ENCODE data around the gene ETFDH.
"Not testable (repeated sequence)": the region's sequence is repeated elsewhere in the genome, so short reads cannot be mapped to it uniquely, and the experiment has no call there.

Gene ETFDH

DNA sequence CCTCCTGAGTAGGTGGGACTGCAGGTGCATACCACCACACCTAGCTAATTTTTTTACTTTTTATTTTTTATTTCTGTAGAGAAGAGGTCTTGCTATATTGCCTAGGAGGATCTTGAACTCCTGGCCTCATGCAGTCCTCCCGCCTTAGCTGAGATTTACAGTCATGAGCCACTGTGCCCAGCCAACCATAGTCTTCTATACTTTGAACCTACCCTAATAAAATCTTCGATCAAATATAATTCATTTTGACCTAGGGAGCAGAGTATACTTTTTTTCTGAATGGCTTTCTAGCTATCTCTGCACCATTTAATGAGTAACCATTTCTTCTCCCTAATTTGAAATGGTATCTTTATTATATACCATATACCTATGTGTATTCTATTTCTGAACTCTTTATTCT is 6.7 kb downstream of the ETFDH start:
- no peak for DNase-seq (ENCODE audit: low read depth in 2 of 2)

DNA sequence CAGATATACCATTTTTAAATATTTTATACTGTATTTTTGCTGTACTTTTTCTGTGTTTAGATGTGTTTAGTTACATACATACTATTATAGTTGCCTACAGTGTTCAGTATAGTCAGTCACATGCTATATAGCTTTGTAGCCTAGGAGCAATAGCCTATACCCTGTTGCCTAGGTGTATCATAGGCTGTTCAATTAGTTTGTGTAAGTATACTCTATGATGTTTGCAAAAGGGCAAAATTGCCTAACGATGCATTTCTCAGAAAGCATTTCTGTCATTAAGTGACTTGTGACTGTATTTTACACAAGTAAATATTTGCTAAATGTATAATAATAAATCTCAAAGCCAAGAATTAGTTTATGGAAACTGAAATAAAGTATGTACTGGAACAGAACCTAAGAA is 9.5 kb downstream of the ETFDH start:
- DNase-seq (ENCODE audit: low read depth in 2 of 2) = no peak

DNA sequence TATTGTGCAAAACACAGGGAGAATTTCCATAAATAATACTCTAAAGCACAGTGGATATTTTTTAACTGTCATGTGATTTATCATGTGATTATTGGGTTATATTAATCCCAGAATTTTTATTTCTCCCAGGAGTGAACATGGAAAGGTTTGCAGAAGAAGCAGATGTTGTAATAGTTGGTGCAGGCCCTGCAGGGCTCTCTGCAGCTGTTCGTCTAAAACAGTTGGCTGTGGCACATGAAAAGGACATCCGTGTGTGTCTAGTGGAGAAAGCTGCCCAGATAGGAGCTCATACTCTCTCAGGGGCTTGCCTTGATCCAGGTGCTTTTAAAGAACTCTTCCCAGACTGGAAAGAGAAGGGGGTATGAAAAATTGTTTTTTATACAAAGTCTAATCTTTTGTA is 10.0 kb downstream of the ETFDH start:
- no peak for DNase-seq (ENCODE audit: low read depth in 2 of 2)

DNA sequence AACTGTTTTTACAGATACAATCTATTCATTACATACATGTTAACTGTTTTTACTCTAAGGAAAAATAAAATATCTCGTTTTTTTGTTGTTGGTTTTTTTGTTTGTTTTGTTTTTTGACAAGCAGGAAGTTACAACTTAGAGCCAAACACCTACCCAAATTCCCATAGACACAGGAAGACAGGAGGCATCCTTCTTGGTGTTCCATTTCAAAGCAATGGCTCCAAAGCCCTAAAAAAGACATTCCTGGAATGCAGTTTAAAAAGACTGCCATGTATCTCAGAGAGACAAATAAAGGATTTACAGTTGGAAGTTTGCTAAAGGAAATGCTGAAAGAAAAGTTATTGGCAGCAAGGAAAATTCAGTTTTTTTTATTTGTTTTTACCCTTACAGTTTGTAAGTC is 16.7 kb downstream of the ETFDH start:
- no peak for DNase-seq (ENCODE audit: low read depth in 2 of 2)

DNA sequence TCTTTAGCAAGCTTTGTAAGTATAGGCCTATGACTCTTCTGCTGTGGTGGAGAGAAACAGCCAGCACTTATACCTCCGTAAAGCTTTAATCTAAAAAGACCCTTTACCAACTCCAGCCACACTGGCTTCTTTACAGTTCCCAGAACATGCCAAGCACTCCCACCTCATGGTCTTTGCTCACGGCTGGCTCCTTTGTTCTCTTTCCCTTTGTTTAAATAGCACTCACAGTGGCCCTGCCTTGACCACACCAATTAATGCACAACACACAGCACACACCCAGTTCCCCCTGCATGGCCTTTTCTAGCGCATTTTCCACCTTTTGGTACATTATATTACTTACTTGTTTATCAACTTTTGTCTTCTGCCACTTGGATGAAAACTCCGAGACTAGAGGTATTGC is 32.2 kb downstream of the ETFDH start:
- no peak for DNase-seq (ENCODE audit: low read depth in 2 of 2)

DNA sequence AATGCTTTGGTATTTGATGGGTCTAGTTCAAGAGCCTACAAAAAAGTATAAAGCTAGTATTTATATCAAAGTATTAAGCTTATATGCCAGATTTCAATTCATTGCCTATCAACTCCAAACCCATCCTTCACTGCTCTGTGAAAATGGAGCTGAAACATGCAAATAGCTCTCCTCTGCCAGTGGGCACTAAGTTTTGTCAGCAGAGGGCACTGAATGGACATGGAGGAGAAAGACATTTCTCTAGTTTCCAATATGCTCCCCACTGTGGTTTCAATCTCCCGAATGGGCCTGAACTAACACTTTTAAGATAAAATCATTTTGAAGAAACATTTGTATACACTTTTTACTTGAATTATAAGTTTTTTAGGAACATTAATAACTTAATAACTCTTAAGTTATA is 38.7 kb downstream of the ETFDH start:
- DNase-seq (ENCODE audit: low read depth in 2 of 2) = no peak

DNA sequence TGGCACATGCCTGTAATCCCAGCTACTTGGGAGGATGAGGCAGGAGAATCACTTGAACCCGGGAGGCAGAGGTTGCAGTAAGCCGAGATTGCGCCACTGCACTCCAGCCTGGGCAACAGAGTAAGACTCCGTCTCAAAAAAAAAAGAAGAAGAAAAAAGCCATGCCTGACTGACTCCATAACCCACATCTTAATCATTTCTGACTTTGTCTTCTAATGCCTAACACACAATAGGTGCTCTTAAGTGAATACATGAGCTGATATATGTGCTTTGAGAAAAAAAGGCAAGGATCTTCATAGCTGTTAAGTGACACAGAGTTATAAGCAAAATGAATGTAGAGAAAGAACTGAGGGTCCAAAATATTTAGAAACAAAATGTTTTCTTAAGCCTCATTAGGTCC is 40.5 kb downstream of the ETFDH start:
- not testable (repeated sequence) for DNase-seq (ENCODE audit: low read depth in 2 of 2)

DNA sequence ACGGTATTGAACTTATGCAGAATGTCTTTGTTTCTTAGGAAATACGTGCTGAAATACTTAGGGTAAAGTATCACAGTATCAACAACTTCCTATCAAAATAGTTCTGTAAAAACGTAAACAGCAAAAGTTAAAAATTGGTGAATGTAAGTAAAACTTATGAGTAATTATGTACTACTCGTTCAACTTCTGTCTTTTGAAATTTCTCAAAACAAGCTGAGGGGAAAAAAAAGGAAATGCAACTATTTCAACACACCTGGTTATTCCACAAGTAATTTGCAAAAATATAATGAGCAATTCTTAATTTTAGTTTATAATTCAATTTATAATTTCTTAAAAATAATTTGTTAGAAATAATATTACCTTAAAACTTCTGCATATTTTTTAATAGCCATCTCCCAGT is 42.8 kb downstream of the ETFDH start:
- no peak for DNase-seq (ENCODE audit: low read depth in 2 of 2)

DNA sequence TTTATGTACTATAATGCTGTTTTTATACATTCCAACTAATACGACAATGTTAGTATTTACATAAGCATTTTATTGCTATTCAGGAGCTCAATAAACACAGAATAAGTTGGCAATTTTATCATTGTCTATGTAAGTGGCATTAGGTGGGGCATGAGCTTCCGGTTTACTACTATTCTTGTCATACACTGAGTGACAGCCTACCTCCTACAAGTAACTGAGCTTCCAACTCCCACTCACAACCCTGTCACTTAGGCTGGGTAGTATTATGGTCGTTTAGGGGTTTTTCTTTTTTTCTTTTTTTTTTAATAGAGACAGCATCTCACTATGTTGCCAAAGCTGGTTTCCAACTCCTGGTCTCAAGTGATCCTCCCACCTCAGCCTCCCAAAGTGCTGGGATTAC is 43.7 kb downstream of the ETFDH start:
- no peak for DNase-seq (ENCODE audit: low read depth in 2 of 2)

DNA sequence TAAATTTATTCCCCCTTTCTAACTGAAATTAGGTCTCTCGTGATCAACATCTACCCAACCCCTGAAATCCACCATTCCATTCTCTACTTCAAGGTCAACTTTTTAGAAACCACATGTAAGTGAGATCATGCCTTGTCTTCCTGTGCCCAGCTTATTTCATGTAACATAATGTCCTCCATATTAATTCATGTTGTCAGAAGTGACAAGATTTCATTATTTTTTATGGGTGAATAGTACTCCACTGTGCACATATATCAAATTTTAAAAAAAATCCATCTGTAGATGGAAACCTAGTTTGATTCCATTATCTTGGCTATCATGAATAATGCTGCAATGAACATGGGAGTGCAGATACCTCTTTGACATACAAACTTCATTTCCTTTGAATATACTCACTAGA is 49.6 kb downstream of the ETFDH start:
- DNase-seq (ENCODE audit: low read depth in 2 of 2) = no peak

DNA sequence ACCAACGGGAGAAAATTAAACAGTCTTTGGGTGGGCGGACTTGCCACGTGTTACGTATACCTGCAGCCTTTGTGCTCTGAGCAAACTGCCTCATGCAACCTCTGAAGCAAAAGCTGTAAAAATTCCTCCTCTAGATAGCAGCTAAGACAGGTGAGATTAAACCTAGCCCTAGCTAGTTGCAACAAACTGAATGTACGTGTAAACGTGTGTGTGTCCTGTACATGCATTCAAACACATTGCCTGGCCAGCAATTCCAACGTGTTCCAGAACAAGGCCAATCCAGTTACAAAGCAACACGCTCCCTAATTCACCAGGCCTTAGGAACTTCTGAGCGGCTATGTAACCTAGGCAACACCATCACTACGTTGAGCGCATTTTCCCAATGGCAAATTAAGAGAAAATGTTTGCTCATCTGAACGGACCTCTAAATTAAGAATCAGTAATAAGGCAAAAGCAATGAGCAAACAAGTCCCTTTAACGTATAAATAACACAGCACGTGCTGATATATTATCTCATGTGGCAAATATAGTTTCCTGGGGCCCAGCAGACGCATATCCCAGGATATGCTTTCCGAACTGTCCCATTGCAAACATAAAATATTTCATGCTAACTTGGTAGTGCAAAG is 50.3 kb downstream of the ETFDH start:
- DNase-seq (ENCODE audit: low read depth in 2 of 2) = no peak

DNA sequence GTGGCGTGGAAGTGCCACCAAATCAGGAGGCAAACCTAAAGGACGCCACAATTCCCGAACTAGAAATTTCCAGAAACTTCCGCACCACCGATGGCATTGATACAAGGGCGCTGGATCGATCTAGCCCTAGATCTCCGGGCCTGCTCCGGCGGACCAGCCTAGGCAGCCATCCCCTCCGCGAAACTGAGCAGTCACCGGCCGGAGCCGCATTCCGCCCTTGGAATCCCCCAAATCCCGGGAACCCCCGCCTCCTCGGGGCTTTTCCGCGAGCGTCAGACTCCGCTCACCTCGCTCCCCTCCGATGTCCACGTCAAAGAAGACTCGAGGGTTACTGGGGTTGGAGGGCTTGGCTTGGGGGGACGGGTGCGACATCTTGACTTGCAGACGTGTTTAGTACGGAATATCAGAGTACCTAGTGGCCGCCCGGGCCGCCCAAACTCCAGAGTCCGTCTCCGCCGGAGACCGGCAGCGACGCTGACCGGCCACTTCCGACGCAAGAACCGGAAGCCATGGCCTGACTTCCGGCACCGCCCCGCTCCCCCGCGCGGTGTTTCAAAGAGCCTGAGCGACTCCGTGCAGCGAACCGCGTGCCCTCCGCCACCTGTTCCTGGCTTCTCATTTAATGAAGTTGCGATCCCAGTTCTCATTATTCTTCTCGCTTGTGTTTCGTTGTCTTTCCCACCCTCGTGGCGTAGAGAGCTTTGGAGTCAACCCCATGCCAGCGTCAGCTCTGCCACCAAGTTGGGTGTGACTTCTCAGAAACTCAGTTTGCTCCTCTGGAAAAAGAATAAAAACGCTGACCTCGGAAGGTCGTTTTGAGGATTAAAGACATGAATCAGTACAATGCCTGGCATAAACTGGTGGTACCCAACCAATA is 51.1 kb downstream of the ETFDH start, which contains the start of gene PPID:
Gene PPID (minus strand): TSS at position 480 of the 877 bp plus-strand sequence. CDS start 108 bp downstream, at position 372.
- DNase-seq (ENCODE audit: low read depth in 2 of 2) = peak; percentile 39 to 61

DNA sequence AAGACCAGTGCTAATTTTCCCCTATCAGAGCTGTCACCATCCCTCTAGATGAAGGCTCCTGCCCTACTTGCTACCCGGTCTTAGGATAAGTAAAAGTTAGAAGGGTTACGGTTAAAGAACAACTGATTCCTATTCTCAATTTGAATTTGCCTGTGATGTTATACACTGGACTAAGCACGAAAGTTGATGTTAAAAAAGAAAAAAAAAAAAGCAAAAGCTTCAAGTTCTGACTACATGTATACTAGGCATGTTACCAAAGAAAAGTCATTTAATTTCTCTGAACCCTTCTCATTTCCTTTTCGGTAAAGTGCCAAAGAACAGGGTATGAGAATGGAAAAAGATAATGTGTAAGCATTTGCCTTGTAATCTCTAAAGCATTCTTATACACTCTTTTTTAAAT is 52.5 kb downstream of the ETFDH start:
- no peak for DNase-seq (ENCODE audit: low read depth in 2 of 2)

DNA sequence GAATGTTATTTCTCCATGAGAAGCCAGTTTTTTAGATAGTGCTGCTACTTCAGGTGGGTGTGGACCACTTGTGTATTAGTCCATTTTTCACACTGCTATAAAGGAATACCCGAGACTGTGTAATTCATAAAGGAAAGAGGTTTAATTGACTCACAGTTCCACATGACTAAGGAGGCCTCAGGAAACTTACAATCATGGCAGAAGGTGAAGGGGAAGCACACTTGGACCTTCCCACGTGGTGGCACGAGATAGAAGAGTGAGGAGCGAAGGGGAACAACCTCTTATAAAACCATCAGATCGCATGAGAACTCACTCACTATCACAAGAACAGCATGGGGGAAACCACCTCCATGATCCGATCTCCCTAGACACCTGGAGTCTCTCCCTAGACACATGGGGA is 54.5 kb downstream of the ETFDH start:
- DNase-seq (ENCODE audit: low read depth in 2 of 2) = no peak

DNA sequence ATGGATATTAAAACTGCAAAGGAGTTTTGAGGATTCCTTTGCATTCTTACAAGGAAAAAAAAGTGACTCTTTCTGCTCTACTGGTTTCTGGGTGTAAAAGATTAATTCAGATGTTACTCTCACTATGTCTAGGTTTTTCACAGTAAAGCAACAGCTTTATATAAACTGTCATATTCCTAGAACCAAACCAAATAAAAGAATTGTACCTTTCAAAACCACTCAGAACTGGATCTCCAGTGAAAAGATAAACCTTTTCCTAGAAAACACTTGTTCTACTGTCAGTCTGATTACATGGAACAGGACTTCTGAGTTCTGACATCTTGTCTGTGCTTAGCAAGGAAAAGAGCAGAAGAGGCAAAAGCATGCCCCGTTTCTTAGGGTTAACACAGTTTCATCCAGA is 56.1 kb downstream of the ETFDH start:
- no peak for DNase-seq (ENCODE audit: low read depth in 2 of 2)

DNA sequence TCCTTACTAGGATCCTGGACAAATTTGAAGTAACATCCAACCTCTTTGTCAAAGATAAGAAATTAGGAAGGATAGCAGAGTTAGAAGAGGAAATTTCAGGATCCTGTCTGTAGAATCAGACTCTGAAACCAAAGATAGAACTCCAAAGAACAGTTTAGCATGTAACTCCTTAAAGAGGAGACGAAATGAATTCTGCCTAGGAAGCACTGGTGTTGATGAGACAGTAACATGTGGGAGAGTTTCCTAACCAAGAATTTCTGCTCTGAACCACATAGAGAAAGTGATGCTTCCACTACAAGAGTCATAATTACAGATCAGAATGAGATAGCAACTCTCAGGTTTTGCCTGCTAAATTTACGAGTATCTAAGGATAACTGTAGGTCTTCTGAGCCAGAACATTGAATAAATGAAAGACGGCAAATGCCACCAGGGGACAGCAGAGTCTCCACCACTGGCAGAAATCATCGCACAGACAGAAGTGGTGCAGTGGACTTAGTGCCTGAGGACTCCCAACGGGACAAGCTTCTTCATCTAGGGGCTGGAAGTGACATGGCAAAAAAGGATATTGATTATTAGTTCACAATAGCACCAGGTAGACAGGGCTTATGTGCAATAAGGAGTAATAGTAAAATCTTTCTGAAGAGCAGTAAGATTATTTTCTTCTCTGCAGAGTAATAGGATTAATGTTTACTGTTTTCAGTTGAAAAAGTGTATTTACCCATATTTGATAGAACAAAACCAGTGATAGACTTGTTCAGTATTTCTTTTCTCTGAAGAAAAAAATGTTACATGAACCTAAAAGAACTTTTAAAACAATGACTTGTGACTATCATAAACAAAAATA is 57.8 kb downstream of the ETFDH start:
- DNase-seq (ENCODE audit: low read depth in 2 of 2) = peak in 1 of 2 donors; percentile 14

DNA sequence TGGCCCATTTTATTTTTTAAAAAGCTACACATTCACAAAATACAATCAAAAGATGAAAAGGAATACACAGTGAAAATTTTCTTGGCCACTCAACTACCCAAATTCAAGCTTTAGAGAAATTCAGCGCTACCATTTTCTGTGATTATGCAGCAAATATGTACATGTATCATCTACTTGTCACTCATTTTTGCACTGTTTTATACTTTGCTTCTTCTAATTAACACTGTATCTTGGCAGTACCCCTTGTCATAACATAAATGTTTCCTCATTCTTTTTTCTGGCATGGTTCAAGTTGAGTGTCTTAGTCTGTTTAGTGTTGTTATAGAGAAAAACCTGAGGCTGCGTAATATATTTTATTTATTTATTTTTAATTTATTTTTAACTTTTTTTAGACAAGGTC is 66.8 kb downstream of the ETFDH start:
- no peak for DNase-seq (ENCODE audit: low read depth in 2 of 2)

DNA sequence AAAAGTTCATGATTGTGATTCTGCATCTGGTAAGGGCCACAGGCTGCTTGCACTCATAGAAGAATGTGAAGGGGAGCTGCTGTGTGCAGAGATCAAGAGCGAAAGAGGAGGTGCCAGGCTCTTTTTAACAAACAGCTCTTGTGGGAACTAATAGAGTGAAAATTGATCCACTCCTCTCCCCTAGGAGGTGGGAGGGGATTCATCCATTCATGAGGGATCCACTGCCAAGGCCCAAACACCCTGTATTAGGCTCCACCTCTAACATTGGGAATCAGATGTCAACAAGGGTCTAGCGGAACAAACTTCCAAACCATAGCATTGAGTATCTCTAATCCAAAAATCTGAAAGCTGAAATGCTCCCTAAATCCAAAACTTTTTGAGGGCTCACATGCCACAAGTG is 67.5 kb downstream of the ETFDH start:
- no peak for DNase-seq (ENCODE audit: low read depth in 2 of 2)

DNA sequence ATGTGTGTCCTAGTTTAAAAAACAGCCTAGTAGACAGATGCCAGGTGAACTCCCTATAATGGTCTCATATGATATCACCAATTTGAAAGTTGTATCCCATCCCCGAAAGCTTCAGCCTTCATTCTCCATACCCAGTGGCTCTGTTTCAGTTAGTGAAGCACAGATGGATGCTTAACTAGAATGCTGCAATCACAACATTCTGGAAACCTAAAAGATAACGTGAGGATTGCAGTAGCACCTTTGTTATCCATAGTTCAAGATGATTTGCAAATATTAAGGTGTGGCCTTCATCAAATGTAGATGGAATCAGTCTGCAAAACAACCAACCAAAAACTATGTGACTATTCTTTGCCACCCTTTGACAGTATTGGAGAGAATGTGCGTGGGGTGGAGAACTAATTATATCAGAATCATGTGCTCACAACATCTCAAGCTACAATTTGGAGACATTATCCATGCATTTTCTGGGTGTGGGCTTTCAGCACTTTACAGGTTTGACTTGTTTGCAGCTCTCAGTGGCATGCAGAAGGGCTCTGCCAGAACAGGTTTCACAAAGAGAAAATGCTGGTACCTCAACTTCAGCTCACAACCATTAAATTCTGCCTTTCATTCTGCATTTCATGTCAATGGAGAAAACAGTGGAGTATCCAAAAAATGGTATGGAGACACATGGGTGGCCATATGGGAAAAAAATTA is 69.4 kb downstream of the ETFDH start:
- DNase-seq (ENCODE audit: low read depth in 2 of 2) = no peak

DNA sequence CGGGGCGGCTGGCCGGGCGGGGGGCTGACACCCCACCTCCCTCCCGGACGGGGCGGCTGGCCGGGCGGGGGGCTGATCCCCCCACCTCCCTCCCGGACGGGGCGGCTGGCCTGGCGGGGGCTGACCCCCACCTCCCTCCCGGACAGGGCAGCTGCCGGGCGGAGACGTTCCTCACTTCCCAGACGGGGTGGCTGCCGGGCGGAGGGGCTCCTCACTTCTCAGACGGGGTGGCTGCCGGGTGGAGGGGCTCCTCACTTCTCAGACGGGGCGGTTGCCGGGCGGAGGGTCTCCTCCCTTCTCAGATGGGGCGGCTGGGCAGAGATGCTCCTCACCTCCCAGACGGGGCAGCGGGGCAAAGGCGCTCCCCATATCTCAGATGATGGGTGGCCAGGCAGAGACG is 74.4 kb downstream of the ETFDH start:
- DNase-seq (ENCODE audit: low read depth in 2 of 2) = not testable (repeated sequence)

DNA sequence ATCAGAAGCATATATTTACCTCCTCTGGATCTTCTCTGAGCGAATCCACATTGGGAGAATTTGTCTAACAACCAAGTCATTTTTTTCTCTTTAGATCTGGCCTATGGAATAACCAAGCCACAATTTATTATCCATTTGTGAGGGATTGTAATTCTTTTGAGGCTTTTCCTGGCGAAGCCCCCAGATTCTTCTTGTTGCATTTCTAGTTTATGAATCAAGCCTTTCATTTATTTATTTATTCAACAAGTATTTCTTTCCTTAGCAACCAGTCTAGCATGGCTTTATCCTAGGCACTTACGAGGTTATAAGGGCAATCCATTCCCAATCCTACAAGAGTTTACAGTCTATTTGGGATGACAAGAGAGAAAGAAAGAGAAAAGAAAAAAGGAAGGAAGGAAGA is 78.3 kb downstream of the ETFDH start:
- no peak for DNase-seq (ENCODE audit: low read depth in 2 of 2)

Measured in stimulated activated CD4-positive, alpha-beta T cell treated with anti-CD3 and anti-CD28 coated beads, Interleukin-1b, Interleukin-23, amount 100 ng/mL, for 1 hour (primary cell).